ENCODE results near the gene GRIK1. TPM values are rescaled to one million over a fixed set of nuclear protein-coding genes. Genes with fewer than 3 reads are reported as not detected.

Gene GRIK1
- polyA plus RNA-seq, 1 donor (not counting 4 experiments of a cell fraction or from before 2014, with no cell fraction given), result not detected

DNA sequence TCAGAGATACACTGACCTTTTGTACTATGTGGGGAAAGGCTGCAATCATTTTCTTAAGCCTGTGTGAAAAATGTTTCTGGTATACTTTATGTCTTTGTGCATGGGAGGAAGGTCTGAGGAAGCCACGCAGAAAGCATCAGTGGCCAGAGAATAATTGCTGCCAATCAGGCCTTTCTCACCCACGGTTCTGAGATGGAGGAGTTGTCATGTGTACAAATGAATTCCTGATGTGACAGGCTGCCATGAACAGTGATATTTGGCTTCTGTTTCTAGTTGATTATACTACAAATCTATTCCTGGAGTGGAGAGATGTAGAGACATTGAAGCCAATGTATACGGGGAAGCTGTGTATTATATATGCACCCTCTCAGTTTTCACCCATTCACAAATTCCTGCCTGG, 142.6 kb downstream of the GRIK1 start:
- H3K4me1 ChIP-seq (ENCODE audit: control insufficient read depth, extremely low read depth, insufficient read depth, low read length), result no peaks in the 10 kb centered on the region
- no peak overlapping the region for H3K9ac ChIP-seq (ENCODE audit: control insufficient read depth, extremely low read depth, insufficient read depth, low read length)
- no peak overlapping the region for H3K4me3 ChIP-seq (ENCODE audit: control insufficient read depth in 2 of 3, extremely low read depth in 1 of 3, insufficient read depth in 2 of 3, low read depth in 1 of 3, low read length in 3 of 3)
- FAIRE-seq (no peak), DNase-seq (ENCODE audit: low read depth, low spot score) (no peak)
- H3K27ac ChIP-seq (ENCODE audit: control insufficient read depth, insufficient read depth, low read length), result no peak overlapping the region
- H3K4me2 ChIP-seq (ENCODE audit: control insufficient read depth, extremely low read depth, insufficient read depth, low read depth, low read length), result no peak overlapping the region
- dilution Hi-C loops (cut with MboI; ENCODE audit: extremely low pct_ligation_motif_present, low sequenced_read_pairs), result no loop called here
- H4K20me1 ChIP-seq (ENCODE audit: control insufficient read depth, extremely low read depth, insufficient read depth, low read length), result no peaks in the 10 kb centered on the region
- no peaks in the 10 kb centered on the region for H3K79me2 ChIP-seq (ENCODE audit: control insufficient read depth, insufficient read depth, low read length)
- no peaks in the 10 kb centered on the region for H3K9me1 ChIP-seq (ENCODE audit: control insufficient read depth, extremely low read depth, insufficient read depth, low read length)
- no peaks in the 10 kb centered on the region for H3K27me3 ChIP-seq (ENCODE audit: control insufficient read depth, extremely low read depth, insufficient read depth, low read length)
- no peak overlapping the region for H2AFZ ChIP-seq (ENCODE audit: control insufficient read depth, low read length)
- H3K9me3 ChIP-seq (ENCODE audit: control insufficient read depth, low read depth, low read length), result no peaks in the 10 kb centered on the region
- TF ChIP-seq, protein P1, sequence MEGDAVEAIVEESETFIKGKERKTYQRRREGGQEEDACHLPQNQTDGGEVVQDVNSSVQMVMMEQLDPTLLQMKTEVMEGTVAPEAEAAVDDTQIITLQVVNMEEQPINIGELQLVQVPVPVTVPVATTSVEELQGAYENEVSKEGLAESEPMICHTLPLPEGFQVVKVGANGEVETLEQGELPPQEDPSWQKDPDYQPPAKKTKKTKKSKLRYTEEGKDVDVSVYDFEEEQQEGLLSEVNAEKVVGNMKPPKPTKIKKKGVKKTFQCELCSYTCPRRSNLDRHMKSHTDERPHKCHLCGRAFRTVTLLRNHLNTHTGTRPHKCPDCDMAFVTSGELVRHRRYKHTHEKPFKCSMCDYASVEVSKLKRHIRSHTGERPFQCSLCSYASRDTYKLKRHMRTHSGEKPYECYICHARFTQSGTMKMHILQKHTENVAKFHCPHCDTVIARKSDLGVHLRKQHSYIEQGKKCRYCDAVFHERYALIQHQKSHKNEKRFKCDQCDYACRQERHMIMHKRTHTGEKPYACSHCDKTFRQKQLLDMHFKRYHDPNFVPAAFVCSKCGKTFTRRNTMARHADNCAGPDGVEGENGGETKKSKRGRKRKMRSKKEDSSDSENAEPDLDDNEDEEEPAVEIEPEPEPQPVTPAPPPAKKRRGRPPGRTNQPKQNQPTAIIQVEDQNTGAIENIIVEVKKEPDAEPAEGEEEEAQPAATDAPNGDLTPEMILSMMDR (optimal IDR thresholded peaks at IDR 0.05 in 1 of 3, IDR thresholded peaks at IDR 0.05 in 1 of 3, conservative IDR thresholded peaks at IDR 0.05 in 1 of 3; ENCODE audit: extremely low read depth in 1 of 3, insufficient read depth in 2 of 3, low read length in 3 of 3), result no peak
- no peak for TF ChIP-seq EZH2 (IDR thresholded peaks at IDR 0.05; ENCODE audit: low read length)
- no peaks in the 10 kb centered on the region for H3K36me3 ChIP-seq (ENCODE audit: control insufficient read depth in 2 of 2, extremely low read depth in 1 of 2, insufficient read depth in 2 of 2, low read length in 2 of 2)

- H3K9me3 ChIP-seq (ENCODE audit: control insufficient read depth, low read depth, low read length), result no peaks in the 10 kb centered on the region
These were observed 146.1 kb downstream of the GRIK1 start for GRCh38 chr21:29793712-29794111.

More at GRCh38 chr21:29793712-29794111, 146.1 kb downstream of the GRIK1 start:
- H3K9ac ChIP-seq (ENCODE audit: control insufficient read depth, extremely low read depth, insufficient read depth, low read length), result no peak overlapping the region
- no peak overlapping the region for H3K4me2 ChIP-seq (ENCODE audit: control insufficient read depth, extremely low read depth, insufficient read depth, low read depth, low read length)
- H3K27me3 ChIP-seq (ENCODE audit: control insufficient read depth, extremely low read depth, insufficient read depth, low read length), result no peaks in the 10 kb centered on the region
- H3K27ac ChIP-seq (ENCODE audit: control insufficient read depth, insufficient read depth, low read length), result no peak overlapping the region
- no peaks in the 10 kb centered on the region for H3K9me1 ChIP-seq (ENCODE audit: control insufficient read depth, extremely low read depth, insufficient read depth, low read length)
- dilution Hi-C loops (cut with MboI; ENCODE audit: extremely low pct_ligation_motif_present, low sequenced_read_pairs), result no loop called here
- H3K36me3 ChIP-seq (ENCODE audit: control insufficient read depth in 2 of 2, extremely low read depth in 1 of 2, insufficient read depth in 2 of 2, low read length in 2 of 2), result no peaks in the 10 kb centered on the region
- no peak for FAIRE-seq
- no peaks in the 10 kb centered on the region for H3K79me2 ChIP-seq (ENCODE audit: control insufficient read depth, insufficient read depth, low read length)
- no peaks in the 10 kb centered on the region for H4K20me1 ChIP-seq (ENCODE audit: control insufficient read depth, extremely low read depth, insufficient read depth, low read length)
- DNase-seq (ENCODE audit: low read depth, low spot score), result no peak
- H2AFZ ChIP-seq (ENCODE audit: control insufficient read depth, low read length), result no peak overlapping the region
- no peaks in the 10 kb centered on the region for H3K4me1 ChIP-seq (ENCODE audit: control insufficient read depth, extremely low read depth, insufficient read depth, low read length)
- no peak overlapping the region for H3K4me3 ChIP-seq (ENCODE audit: control insufficient read depth in 2 of 3, extremely low read depth in 1 of 3, insufficient read depth in 2 of 3, low read depth in 1 of 3, low read length in 3 of 3)
- no peak for TF ChIP-seq EZH2 (IDR thresholded peaks at IDR 0.05; ENCODE audit: low read length)
- TF ChIP-seq, protein P1 (optimal IDR thresholded peaks at IDR 0.05 in 1 of 3, IDR thresholded peaks at IDR 0.05 in 1 of 3, conservative IDR thresholded peaks at IDR 0.05 in 1 of 3; ENCODE audit: extremely low read depth in 1 of 3, insufficient read depth in 2 of 3, low read length in 3 of 3), result no peak

All from keratinocyte (primary cell).